Stimulated activated memory B cell treated with anti-CD40 and anti-IgM and Interleukin-4, amounts not matched to agents 10 μg/mL and 1 μg/mL and 100 μg/mL, for 72 hours (primary cell): Measurements from ENCODE around the gene CDKAL1.

Source experiments
- ATAC-seq: fragments of 150-1000 bp; cut with Tn5 transposase; 2 replicates; pipeline ENCODE4 v1.10.0; 2021
- H3K27ac Mint-ChIP-seq: one replicate; pipeline ENCODE4 v1.8.0; 2022; ENCODE audit warnings: mild to moderate bottlenecking, mixed read lengths
- H3K27me3 Mint-ChIP-seq: one replicate; pipeline ENCODE4 v1.8.0; 2022; ENCODE audit warnings: mixed read lengths
- H3K36me3 Mint-ChIP-seq: one replicate; pipeline ENCODE4 v1.8.0; 2022; ENCODE audit warnings: mixed read lengths
- H3K4me1 Mint-ChIP-seq: one replicate; pipeline ENCODE4 v1.8.0; 2022; ENCODE audit warnings: mixed read lengths
- H3K4me3 Mint-ChIP-seq: one replicate; pipeline ENCODE4 v1.8.0; 2022; ENCODE audit warnings: mild to moderate bottlenecking, moderate library complexity, mixed read lengths
- H3K9me3 Mint-ChIP-seq: one replicate; pipeline ENCODE4 v1.8.0; 2022; ENCODE audit warnings: mixed read lengths

The CDKAL1 gene

GRCh38 chr6:21107796-21108195 is 573.5 kb downstream of the CDKAL1 start:
- Mint-ChIP-seq H3K36me3 (peaks cover 14% of the 10 kb centered on the region), H3K27ac (no peak overlapping the region), H3K27me3 (no peaks in the 10 kb centered on the region), H3K4me1 (peaks cover 27% of the 10 kb centered on the region), H3K4me3 (no peak overlapping the region), H3K9me3 (no peaks in the 10 kb centered on the region)
- no peak for ATAC-seq

DNA sequence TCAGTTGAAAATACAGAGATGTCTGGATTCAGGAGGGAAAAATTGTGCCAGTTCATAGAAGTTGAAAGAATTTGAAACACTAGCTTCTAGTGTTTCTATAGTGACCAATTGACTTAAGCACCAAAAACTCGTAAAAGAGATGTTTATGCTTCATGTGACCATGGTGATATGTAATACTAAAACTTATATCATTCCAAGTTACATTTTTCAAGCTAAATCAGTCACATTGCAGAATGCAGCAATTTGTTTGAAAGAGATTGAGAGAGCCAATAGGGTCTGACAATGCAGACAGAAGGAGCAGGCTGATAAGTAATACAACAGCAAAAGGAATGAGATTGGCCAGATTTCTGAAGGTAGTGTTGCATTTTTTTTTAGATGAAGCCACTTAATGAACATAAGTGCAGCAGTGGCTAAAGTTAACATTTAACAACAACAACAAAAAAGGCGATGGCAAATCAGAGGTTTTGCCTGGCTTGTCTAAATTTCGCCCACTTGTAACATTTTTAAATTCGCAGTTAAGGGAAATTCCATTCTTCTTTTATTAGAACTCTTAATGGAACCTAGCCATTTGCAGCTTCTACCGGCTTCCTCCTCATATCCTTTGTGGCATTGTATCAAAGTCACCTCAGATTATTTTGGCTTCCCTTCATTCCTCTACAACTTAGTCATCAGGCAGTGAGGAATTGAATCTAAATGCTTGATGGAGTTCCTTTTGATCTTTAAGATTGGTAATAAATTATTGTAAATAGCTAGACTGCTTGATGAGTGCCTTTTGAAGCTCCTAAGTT is 575.3 kb downstream of the CDKAL1 start:
- Mint-ChIP-seq H3K36me3 (peaks cover 8% of the 10 kb centered on the region), H3K9me3 (no peaks in the 10 kb centered on the region), H3K27ac (no peak overlapping the region), H3K4me3 (no peak overlapping the region), H3K4me1 (peaks cover 27% of the 10 kb centered on the region), H3K27me3 (no peaks in the 10 kb centered on the region)
- no peak for ATAC-seq

DNA sequence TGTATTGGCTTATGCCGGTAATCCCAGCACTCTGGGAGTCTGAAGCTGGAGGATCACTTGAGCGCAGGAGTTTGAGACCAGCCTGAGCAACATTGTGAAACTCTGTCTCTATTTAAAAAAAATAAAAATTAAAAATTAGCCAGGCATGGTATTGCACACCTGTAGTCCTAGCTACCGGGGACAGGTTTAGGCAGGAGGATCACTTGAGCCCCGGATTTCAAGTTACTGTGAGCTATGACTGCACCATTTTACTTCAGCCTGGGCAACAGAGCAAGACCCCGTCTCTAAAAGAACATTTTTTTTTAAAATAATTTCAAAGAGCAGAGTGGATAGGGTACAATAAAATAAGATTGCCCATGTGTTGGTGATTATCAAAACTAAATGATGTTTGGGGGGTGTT is 576.4 kb downstream of the CDKAL1 start:
- no peak overlapping the region for H3K4me3 Mint-ChIP-seq
- H3K27ac Mint-ChIP-seq = no peak overlapping the region
- H3K36me3 Mint-ChIP-seq = no peaks in the 10 kb centered on the region
- peaks cover 27% of the 10 kb centered on the region for H3K4me1 Mint-ChIP-seq
- H3K27me3 Mint-ChIP-seq = no peaks in the 10 kb centered on the region
- no peaks in the 10 kb centered on the region for H3K9me3 Mint-ChIP-seq
- no peak for ATAC-seq

- no peaks in the 10 kb centered on the region for H3K9me3 Mint-ChIP-seq
- H3K27me3 Mint-ChIP-seq = no peaks in the 10 kb centered on the region
Measured at GRCh38 chr6:21111093-21111725, 577.0 kb downstream of the CDKAL1 start.

GRCh38 chr6:21115111-21115510 is 580.9 kb downstream of the CDKAL1 start:
- H3K4me1 Mint-ChIP-seq = peaks cover 17% of the 10 kb centered on the region
- no peak overlapping the region for H3K4me3 Mint-ChIP-seq
- no peak for ATAC-seq
- H3K27ac Mint-ChIP-seq = no peak overlapping the region
- H3K27me3 Mint-ChIP-seq = no peaks in the 10 kb centered on the region
- no peaks in the 10 kb centered on the region for H3K9me3 Mint-ChIP-seq
- H3K36me3 Mint-ChIP-seq = peaks cover 6% of the 10 kb centered on the region

More at GRCh38 chr6:21111093-21111725, 577.0 kb downstream of the CDKAL1 start:
- Mint-ChIP-seq H3K4me1 (peaks cover 27% of the 10 kb centered on the region), H3K4me3 (no peak overlapping the region), H3K36me3 (no peaks in the 10 kb centered on the region), H3K27ac (no peak overlapping the region)
- ATAC-seq = no peak

- ATAC-seq = no peak
Measured at GRCh38 chr6:21116736-21117135, 582.5 kb downstream of the CDKAL1 start.

DNA sequence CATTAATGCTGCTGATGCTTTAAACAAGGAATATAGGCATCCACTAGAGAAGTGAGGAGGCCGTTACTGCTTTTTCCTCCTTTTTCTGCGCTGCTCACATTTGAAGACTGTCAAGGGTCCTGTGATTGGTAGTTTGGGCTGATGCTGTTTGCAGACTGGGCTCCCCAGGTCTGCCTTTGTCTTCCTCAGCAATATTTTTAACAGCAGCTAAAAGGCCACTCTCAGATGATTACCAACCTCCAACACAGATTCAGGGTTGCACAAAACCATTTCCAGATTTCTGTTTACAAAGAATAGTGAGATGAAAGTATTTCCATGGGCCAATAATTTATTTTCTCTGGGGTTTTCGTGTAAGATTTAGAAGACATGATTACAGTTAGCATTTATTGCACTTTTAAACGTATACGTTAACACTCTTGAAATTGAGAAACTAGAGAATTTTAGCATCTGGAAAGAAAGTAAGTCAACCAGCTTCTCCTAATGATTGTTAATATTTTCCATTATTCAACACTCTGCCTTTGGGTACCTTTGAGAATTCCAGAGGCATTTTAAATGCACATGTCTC is 584.0 kb downstream of the CDKAL1 start:
- Mint-ChIP-seq H3K27me3 (no peaks in the 10 kb centered on the region), H3K4me3 (no peak overlapping the region), H3K27ac (no peak overlapping the region), H3K9me3 (no peaks in the 10 kb centered on the region), H3K36me3 (peaks cover 6% of the 10 kb centered on the region), H3K4me1 (no peaks in the 10 kb centered on the region)
- no peak for ATAC-seq

More at GRCh38 chr6:21116736-21117135, 582.5 kb downstream of the CDKAL1 start:
- no peak overlapping the region for H3K4me3 Mint-ChIP-seq
- no peaks in the 10 kb centered on the region for H3K9me3 Mint-ChIP-seq
- H3K27ac Mint-ChIP-seq = no peak overlapping the region
- peaks cover 6% of the 10 kb centered on the region for H3K4me1 Mint-ChIP-seq
- H3K36me3 Mint-ChIP-seq = peaks cover 6% of the 10 kb centered on the region
- no peaks in the 10 kb centered on the region for H3K27me3 Mint-ChIP-seq

- Mint-ChIP-seq H3K27me3 (no peaks in the 10 kb centered on the region), H3K4me1 (no peaks in the 10 kb centered on the region), H3K27ac (no peak overlapping the region), H3K4me3 (no peak overlapping the region), H3K36me3 (peaks cover 33% of the 10 kb centered on the region), H3K9me3 (no peaks in the 10 kb centered on the region)
- no peak for ATAC-seq
Measured at GRCh38 chr6:21121636-21122136, 587.4 kb downstream of the CDKAL1 start.

- H3K9me3 Mint-ChIP-seq = no peaks in the 10 kb centered on the region
- no peak overlapping the region for H3K4me3 Mint-ChIP-seq
- H3K27me3 Mint-ChIP-seq = no peaks in the 10 kb centered on the region
- ATAC-seq = no peak
- H3K36me3 Mint-ChIP-seq = peaks cover 32% of the 10 kb centered on the region
- H3K27ac Mint-ChIP-seq = no peak overlapping the region
- H3K4me1 Mint-ChIP-seq = no peaks in the 10 kb centered on the region
Measured at GRCh38 chr6:21123507-21124436, 589.5 kb downstream of the CDKAL1 start.

- no peak for ATAC-seq
- H3K4me1 Mint-ChIP-seq = no peaks in the 10 kb centered on the region
- H3K36me3 Mint-ChIP-seq = peaks cover 26% of the 10 kb centered on the region
- H3K4me3 Mint-ChIP-seq = no peak overlapping the region
- H3K27ac Mint-ChIP-seq = no peak overlapping the region
- no peaks in the 10 kb centered on the region for H3K9me3 Mint-ChIP-seq
- no peaks in the 10 kb centered on the region for H3K27me3 Mint-ChIP-seq
Measured at GRCh38 chr6:21128601-21129000, 594.3 kb downstream of the CDKAL1 start.

GRCh38 chr6:21131406-21131805 is 597.1 kb downstream of the CDKAL1 start:
- Mint-ChIP-seq H3K36me3 (peaks cover 6% of the 10 kb centered on the region), H3K9me3 (no peaks in the 10 kb centered on the region), H3K4me3 (no peak overlapping the region), H3K27me3 (no peaks in the 10 kb centered on the region), H3K27ac (no peak overlapping the region), H3K4me1 (no peaks in the 10 kb centered on the region)
- ATAC-seq = no peak

DNA sequence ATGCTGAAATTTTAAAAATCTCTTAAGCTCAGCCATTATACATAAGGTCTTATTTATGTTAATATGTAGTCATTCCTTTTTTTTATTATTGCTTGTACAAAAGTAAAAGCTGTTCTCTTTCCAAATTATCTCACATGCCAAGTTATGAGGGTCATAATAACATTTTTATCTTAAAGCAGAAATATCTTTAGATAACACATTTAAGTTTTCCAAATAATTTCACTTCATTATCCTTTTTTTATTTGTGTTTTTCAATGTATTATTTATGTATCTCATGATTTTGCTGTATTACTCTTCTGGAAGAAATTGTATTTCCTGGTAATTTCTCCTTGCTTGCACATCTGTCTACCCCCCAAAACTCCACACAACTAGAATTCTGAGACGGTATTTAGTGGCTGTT is 598.2 kb downstream of the CDKAL1 start:
- H3K4me3 Mint-ChIP-seq = no peak overlapping the region
- H3K27me3 Mint-ChIP-seq = no peaks in the 10 kb centered on the region
- H3K4me1 Mint-ChIP-seq = no peaks in the 10 kb centered on the region
- peaks cover 4% of the 10 kb centered on the region for H3K36me3 Mint-ChIP-seq
- H3K27ac Mint-ChIP-seq = no peak overlapping the region
- ATAC-seq = no peak
- H3K9me3 Mint-ChIP-seq = no peaks in the 10 kb centered on the region

- no peaks in the 10 kb centered on the region for H3K27me3 Mint-ChIP-seq
- H3K4me1 Mint-ChIP-seq = no peaks in the 10 kb centered on the region
- no peak overlapping the region for H3K4me3 Mint-ChIP-seq
- H3K27ac Mint-ChIP-seq = no peak overlapping the region
- ATAC-seq = no peak
- H3K9me3 Mint-ChIP-seq = no peaks in the 10 kb centered on the region
- peaks cover 4% of the 10 kb centered on the region for H3K36me3 Mint-ChIP-seq
Measured at GRCh38 chr6:21132856-21133838, 598.9 kb downstream of the CDKAL1 start.

DNA sequence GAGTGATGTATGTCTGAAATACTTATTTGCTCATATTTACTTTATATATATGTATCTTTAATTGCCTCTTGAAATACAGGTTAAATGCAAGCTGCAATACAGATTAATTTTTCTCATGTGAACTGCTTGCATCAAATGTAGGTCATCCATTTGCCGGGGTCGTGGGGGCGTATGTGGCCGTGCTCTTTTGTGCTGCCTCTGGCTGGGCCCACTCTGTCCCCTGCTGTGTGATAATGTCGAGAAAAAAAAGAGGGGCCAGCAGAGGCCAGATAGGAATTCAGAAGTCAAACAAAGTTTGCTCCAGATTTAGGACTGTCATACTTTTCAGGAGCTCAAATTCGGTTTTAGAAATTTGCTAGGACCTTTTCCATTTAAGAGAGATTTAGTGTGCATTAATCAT is 599.6 kb downstream of the CDKAL1 start:
- Mint-ChIP-seq H3K27ac (no peak overlapping the region), H3K36me3 (peaks cover 4% of the 10 kb centered on the region), H3K27me3 (no peaks in the 10 kb centered on the region), H3K4me3 (no peak overlapping the region), H3K9me3 (no peaks in the 10 kb centered on the region), H3K4me1 (no peaks in the 10 kb centered on the region)
- ATAC-seq = no peak
